H9 (cell line): Measurements from ENCODE around the gene GASK1B. TPM values are rescaled to one million over a fixed set of nuclear protein-coding genes. Genes with fewer than 3 reads are reported as not detected.

Experiments
- DNase-seq: peaks from one replicate; pipeline ENCODE4 v3.0.0-alpha.2; 2017
- H2AFZ ChIP-seq: one replicate; pipeline ENCODE4 v1.6.1; 2013; ENCODE audit warnings: mild to moderate bottlenecking, low read length, control low read depth, moderate library complexity
- H2AK5ac ChIP-seq: 2 replicates; pipeline ENCODE4 v1.6.1; 2013; ENCODE audit warnings: low read length, control low read depth, mixed read lengths; ENCODE audit not compliant: insufficient read length
- H2BK120ac ChIP-seq: one replicate; pipeline ENCODE4 v1.6.1; 2013; ENCODE audit warnings: low read depth, mild to moderate bottlenecking, low read length, control low read depth, inconsistent platforms; ENCODE audit not compliant: poor library complexity, severe bottlenecking
- H2BK12ac ChIP-seq: 2 replicates; pipeline ENCODE4 v1.6.1; 2013; ENCODE audit warnings: low read length, control low read depth, mixed read lengths, low read depth; ENCODE audit not compliant: insufficient read length
- H2BK15ac ChIP-seq: 2 replicates; pipeline ENCODE4 v1.6.1; 2013; ENCODE audit warnings: low read depth, low read length, control low read depth
- H2BK20ac ChIP-seq: one replicate; pipeline ENCODE4 v1.6.1; 2013; ENCODE audit warnings: low read depth, mild to moderate bottlenecking, low read length, control low read depth, inconsistent platforms; ENCODE audit not compliant: poor library complexity, severe bottlenecking
- H2BK5ac ChIP-seq: 2 replicates; pipeline ENCODE4 v1.6.1; 2013; ENCODE audit warnings: low read length, control low read depth, mixed read lengths; ENCODE audit not compliant: insufficient read length
- H3K14ac ChIP-seq: 2 replicates; pipeline ENCODE4 v1.6.1; 2013; ENCODE audit warnings: low read length, control low read depth; ENCODE audit not compliant: insufficient read depth
- H3K18ac ChIP-seq: 2 replicates; pipeline ENCODE4 v1.6.1; 2013; ENCODE audit warnings: low read depth, mild to moderate bottlenecking, mixed read lengths, low read length, control low read depth; ENCODE audit not compliant: insufficient read length
- H3K23ac ChIP-seq: 2 replicates; pipeline ENCODE4 v1.6.1; 2013; ENCODE audit warnings: low read length, control low read depth, mixed read lengths, low read depth; ENCODE audit not compliant: insufficient read length
- H3K23me2 ChIP-seq: 2 replicates; pipeline ENCODE4 v1.6.1; 2013; ENCODE audit warnings: low read depth, mild to moderate bottlenecking, mixed read lengths, low read length, control low read depth; ENCODE audit not compliant: insufficient read length, poor library complexity, severe bottlenecking
- H3K27ac ChIP-seq: 2 replicates; pipeline ENCODE4 v1.5.1; 2013; ENCODE audit warnings: low read length, control low read depth, mixed read lengths, low read depth; ENCODE audit not compliant: insufficient read length
- H3K27me3 ChIP-seq: 2 replicates; pipeline ENCODE4 v1.6.1; 2013; ENCODE audit warnings: low read length, control low read depth, inconsistent platforms; ENCODE audit not compliant: insufficient read depth
- H3K4ac ChIP-seq: 2 replicates; pipeline ENCODE4 v1.6.1; 2013; ENCODE audit warnings: low read depth, mild to moderate bottlenecking, control low read depth, inconsistent platforms, low read length, moderate library complexity
- H3K4me1 ChIP-seq: 2 replicates; pipeline ENCODE4 v1.6.1; 2013; ENCODE audit warnings: low read length, control low read depth, inconsistent platforms; ENCODE audit not compliant: insufficient read depth
- H3K4me2 ChIP-seq: 2 replicates; pipeline ENCODE4 v1.6.1; 2013; ENCODE audit warnings: low read length, control low read depth, mixed read lengths; ENCODE audit not compliant: insufficient read length, insufficient read depth
- H3K56ac ChIP-seq: 2 replicates; pipeline ENCODE4 v1.6.1; 2013; ENCODE audit warnings: low read depth, mild to moderate bottlenecking, mixed read lengths, low read length, control low read depth; ENCODE audit not compliant: insufficient read length
- H3K79me1 ChIP-seq: 2 replicates; pipeline ENCODE4 v1.6.1; 2013; ENCODE audit warnings: low read depth, mild to moderate bottlenecking, moderate library complexity, low read length, control low read depth, inconsistent platforms; ENCODE audit not compliant: insufficient read depth, poor library complexity, severe bottlenecking
- H3K79me2 ChIP-seq: 2 replicates; pipeline ENCODE4 v1.6.1; 2013; ENCODE audit warnings: low read length, control low read depth, inconsistent platforms; ENCODE audit not compliant: insufficient read depth
- H3K9ac ChIP-seq: 2 replicates; pipeline ENCODE4 v1.6.1; 2013; ENCODE audit warnings: low read length, control low read depth, mixed read lengths; ENCODE audit not compliant: insufficient read length; ENCODE audit errors: extremely low read depth
- H3K9me3 ChIP-seq: one replicate; pipeline ENCODE4 v1.6.1; 2013; ENCODE audit warnings: low read depth, low read length, inconsistent platforms; ENCODE audit not compliant: control insufficient read depth
- H3T11ph ChIP-seq: one replicate; pipeline ENCODE4 v1.6.1; 2013; ENCODE audit warnings: mild to moderate bottlenecking, low read length, control low read depth, inconsistent platforms
- H4K20me1 ChIP-seq: one replicate; pipeline ENCODE4 v1.6.1; 2013; ENCODE audit not compliant: control insufficient read depth, insufficient read length, insufficient read depth
- H4K5ac ChIP-seq: 2 replicates; pipeline ENCODE4 v1.6.1; 2013; ENCODE audit warnings: low read depth, mild to moderate bottlenecking, mixed read lengths, low read length, control low read depth; ENCODE audit not compliant: insufficient read length
- H4K8ac ChIP-seq: replicated peaks from 2 replicates; pipeline ENCODE4 v1.6.1; 2013; ENCODE audit warnings: low read length, control low read depth, mixed read lengths, low read depth; ENCODE audit not compliant: insufficient read length
- H4K91ac ChIP-seq: 2 replicates; pipeline ENCODE4 v1.6.1; 2013; ENCODE audit warnings: low read depth, mild to moderate bottlenecking, moderate library complexity, mixed read lengths, low read length, control low read depth; ENCODE audit not compliant: insufficient read length
- H3K27ac Mint-ChIP-seq, 3 experiments: 2 replicates in 2 of 3; 3 replicates in 1 of 3; pipeline ENCODE4 v1.8.0; 2020 to 2021; ENCODE audit warnings: mixed read lengths in 3 of 3, mild to moderate bottlenecking in 1 of 3, moderate library complexity in 1 of 3
- H3K27me3 Mint-ChIP-seq: 2 replicates; pipeline ENCODE4 v1.8.0; 2021; ENCODE audit warnings: low read depth, mild to moderate bottlenecking, moderate library complexity, mixed read lengths
- H3K36me3 Mint-ChIP-seq, 3 experiments: 2 replicates in 2 of 3; 3 replicates in 1 of 3; pipeline ENCODE4 v1.8.0; 2020 to 2021; ENCODE audit warnings: low read depth in 3 of 3, mixed read lengths in 3 of 3; ENCODE audit not compliant: insufficient read depth in 1 of 3
- H3K4me1 Mint-ChIP-seq, 2 experiments: 2 replicates each; pipeline ENCODE4 v1.8.0; 2020; ENCODE audit warnings: mixed read lengths in 2 of 2
- H3K4me3 Mint-ChIP-seq, 2 experiments: 2 replicates in 1 of 2; 3 replicates in 1 of 2; pipeline ENCODE4 v1.8.0; 2020 to 2021; ENCODE audit warnings: mild to moderate bottlenecking in 2 of 2, mixed read lengths in 2 of 2, moderate library complexity in 1 of 2
- H3K9me3 Mint-ChIP-seq, 2 experiments: 2 replicates in 1 of 2; 3 replicates in 1 of 2; pipeline ENCODE4 v1.8.0; 2020; ENCODE audit warnings: mild to moderate bottlenecking in 2 of 2, mixed read lengths in 2 of 2, moderate library complexity in 1 of 2
- CTCF ChIP-seq: fragments of 200-600 bp; sonication (generic); conservative IDR thresholded peaks from 3 replicates; pipeline ENCODE4 v1.8.0; 2021; ENCODE audit warnings: antibody characterized with exemption, mild to moderate bottlenecking
- WGBS: extraction: QIAGEN DNeasy Blood & Tissue Kit; methylation state at CpG from one replicate; pipeline ENCODE4 v1.1.7; 2013; ENCODE audit warnings: missing lambda C conversion rate, low lambda C conversion rate, mixed read lengths; ENCODE audit not compliant: insufficient read length; ENCODE audit errors: extremely low coverage; 5-methylcytosine and 5-hydroxymethylcytosine counted together
- total RNA-seq: library from RNA; stranded (reverse); gene quantifications from 2 replicates; pipeline ENCODE4 v1.2.1, GENCODE V29; 2021

Gene GASK1B
- total RNA-seq, 1 experiment from 2014 or later = not detected

GRCh38 chr4:158162631-158163030 lies 10.2 kb downstream of the GASK1B start:
- Histone ChIP-seq H4K8ac (no peak overlapping the region), H3T11ph (no peak overlapping the region), H2BK12ac (no peak overlapping the region), H2AK5ac (no peak overlapping the region), H3K56ac (no peak overlapping the region), H3K18ac (no peak overlapping the region), H3K14ac (no peak overlapping the region), H2BK15ac (no peak overlapping the region), H3K4me2 (no peak overlapping the region), H3K27ac (no peak overlapping the region), H2AFZ (no peak overlapping the region), H3K23me2 (no peaks in the 10 kb centered on the region), H2BK20ac (no peak overlapping the region), H2BK120ac (no peak overlapping the region), H4K20me1 (no peaks in the 10 kb centered on the region), H3K9me3 (no peaks in the 10 kb centered on the region), H3K79me1 (no peaks in the 10 kb centered on the region), H2BK5ac (no peak overlapping the region), H3K4ac (no peak overlapping the region), H3K4me1 (no peaks in the 10 kb centered on the region; the same call in 1 of the 2 replicates), H4K91ac (no peak overlapping the region), H3K9ac (no peak overlapping the region), H3K79me2 (no peaks in the 10 kb centered on the region), H4K5ac (no peak overlapping the region), H3K23ac (no peak overlapping the region), H3K27me3 (no peaks in the 10 kb centered on the region)
- WGBS = no CpG with 5 or more reads among the region's 5 CpGs
- H3K9me3 Mint-ChIP-seq = no peaks in the 10 kb centered on the region
- H3K4me3 Mint-ChIP-seq = no peak overlapping the region
- H3K27me3 Mint-ChIP-seq = no peaks in the 10 kb centered on the region
- DNase-seq = no peak
- H3K36me3 Mint-ChIP-seq = no peaks in the 10 kb centered on the region
- H3K4me1 Mint-ChIP-seq = peaks cover 5% of the 10 kb centered on the region in 2 experiments; a peak in 3 of 4 replicates
- no peak for TF ChIP-seq CTCF
- no peak overlapping the region for H3K27ac Mint-ChIP-seq
